Mammary epithelial cell (primary cell): Measurements from ENCODE around the gene PECR.

ENCODE experiments used
- EZH2 ChIP-seq: IDR thresholded peaks from 2 replicates; pipeline ENCODE4 v1.6.1; 2012; ENCODE audit warnings: low read length, inconsistent platforms, borderline replicate concordance
- TF ChIP-seq, protein P1 (sequence below), 2 donors: IDR thresholded peaks in 1 of 2; conservative IDR thresholded peaks in 1 of 2; 2 replicates each; pipeline ENCODE4 v1.5.1; 2011 to 2012; ENCODE audit warnings: inconsistent platforms in 2 of 2, low read length in 2 of 2, mild to moderate bottlenecking in 2 of 2, control low read depth in 1 of 2, low read depth in 1 of 2; ENCODE audit not compliant: insufficient read depth in 1 of 2; ENCODE audit errors: extremely low read depth in 1 of 2

DNA sequence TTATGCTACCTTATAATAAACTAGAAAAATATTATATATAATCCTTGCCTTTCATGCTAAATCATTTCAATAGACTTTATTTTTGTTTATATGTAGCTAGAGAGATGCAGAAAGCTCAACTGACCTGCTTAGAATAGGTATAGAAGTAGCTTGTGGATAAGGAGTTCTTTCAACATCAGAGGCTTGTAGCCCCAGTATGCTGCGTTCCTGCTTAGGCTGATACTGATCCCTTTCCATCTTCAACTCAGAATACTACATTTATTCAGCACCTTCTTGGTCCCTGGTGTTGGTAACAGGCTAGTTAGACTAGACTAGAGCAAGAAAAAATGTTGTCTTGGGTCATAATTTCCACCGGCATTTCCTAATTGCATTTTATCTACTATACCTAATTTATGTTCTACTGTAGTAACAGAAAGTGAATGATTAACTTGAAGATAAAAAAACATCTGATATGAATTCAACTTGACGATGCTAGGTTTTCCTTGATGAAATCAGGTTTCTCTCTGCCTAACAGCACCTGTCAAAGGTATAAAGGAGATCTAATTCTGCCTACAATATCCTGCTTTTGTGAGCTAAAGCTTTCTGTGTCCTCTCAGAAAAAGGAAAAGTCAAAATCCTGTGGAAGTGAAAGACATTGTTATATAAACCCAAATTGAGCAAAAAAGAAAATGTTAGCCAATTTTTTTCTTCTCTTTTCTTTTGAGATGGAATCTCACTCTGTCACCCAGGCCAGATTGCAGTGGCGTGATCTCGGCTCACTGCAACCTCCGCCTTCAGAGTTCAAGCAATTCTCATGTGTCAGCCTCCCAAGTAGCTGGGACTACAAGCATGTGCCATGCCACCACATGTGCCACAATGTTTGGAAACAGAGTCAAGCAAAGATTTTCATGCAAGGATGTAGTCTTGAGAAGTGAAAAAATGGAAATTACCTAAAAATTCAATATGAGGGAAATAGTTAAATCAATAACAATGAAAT lies 5.8 kb downstream of the PECR start:
- TF ChIP-seq, protein P1, sequence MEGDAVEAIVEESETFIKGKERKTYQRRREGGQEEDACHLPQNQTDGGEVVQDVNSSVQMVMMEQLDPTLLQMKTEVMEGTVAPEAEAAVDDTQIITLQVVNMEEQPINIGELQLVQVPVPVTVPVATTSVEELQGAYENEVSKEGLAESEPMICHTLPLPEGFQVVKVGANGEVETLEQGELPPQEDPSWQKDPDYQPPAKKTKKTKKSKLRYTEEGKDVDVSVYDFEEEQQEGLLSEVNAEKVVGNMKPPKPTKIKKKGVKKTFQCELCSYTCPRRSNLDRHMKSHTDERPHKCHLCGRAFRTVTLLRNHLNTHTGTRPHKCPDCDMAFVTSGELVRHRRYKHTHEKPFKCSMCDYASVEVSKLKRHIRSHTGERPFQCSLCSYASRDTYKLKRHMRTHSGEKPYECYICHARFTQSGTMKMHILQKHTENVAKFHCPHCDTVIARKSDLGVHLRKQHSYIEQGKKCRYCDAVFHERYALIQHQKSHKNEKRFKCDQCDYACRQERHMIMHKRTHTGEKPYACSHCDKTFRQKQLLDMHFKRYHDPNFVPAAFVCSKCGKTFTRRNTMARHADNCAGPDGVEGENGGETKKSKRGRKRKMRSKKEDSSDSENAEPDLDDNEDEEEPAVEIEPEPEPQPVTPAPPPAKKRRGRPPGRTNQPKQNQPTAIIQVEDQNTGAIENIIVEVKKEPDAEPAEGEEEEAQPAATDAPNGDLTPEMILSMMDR (conservative IDR thresholded peaks at IDR 0.05 in 1 of 2, IDR thresholded peaks at IDR 0.05 in 1 of 2; ENCODE audit: extremely low read depth in 1 of 2, insufficient read depth in 1 of 2, low read depth in 1 of 2, low read length in 2 of 2), result no peak
- no peak for TF ChIP-seq EZH2
